ENCODE results near the gene LHFPL3. TPM values are rescaled to one million over a fixed set of nuclear protein-coding genes. Genes with fewer than 3 reads are reported as not detected.

The LHFPL3 gene
- polyA plus RNA-seq, 1 donor: not detected

DNA sequence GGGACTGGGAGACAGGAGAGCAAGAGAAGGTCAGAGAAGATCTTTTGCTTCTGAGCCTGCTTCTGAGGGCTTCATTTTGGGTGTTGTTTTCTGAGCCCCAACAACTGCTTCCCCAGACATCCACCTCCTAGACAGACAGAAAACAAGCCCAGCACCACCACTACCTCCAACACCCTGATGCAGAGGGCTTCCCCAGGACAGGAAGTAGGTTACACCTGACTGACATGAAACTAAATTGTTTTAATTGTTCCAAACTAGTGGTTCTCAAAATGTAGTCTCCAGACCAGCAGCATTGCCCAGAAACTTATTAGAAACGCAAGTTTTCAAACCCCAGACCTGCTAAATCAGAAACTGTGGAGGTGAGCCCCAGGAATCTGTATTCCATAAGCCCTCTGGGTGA, 522.0 kb downstream of the LHFPL3 start:
- DNase-seq: no peak

DNA sequence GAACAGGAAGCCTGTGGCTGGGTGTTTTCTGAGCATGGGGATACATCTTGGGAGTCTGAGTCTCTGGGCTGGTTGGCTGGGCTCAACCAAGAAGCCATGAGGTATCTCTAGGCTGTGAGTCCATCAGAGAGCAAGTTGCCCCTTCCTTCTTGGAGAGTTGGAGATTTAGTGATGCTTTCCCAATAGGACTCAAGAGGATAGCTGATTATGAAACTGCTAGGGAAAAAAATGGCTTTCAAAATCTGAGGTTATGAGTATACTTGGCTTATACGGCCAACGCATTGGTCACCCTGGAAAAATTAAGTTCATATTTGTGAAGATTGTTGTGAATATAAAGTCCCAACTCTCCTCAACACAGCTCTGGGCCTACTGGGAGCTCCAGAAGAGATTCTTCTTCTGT, 522.9 kb downstream of the LHFPL3 start:
- no peak for DNase-seq

DNA sequence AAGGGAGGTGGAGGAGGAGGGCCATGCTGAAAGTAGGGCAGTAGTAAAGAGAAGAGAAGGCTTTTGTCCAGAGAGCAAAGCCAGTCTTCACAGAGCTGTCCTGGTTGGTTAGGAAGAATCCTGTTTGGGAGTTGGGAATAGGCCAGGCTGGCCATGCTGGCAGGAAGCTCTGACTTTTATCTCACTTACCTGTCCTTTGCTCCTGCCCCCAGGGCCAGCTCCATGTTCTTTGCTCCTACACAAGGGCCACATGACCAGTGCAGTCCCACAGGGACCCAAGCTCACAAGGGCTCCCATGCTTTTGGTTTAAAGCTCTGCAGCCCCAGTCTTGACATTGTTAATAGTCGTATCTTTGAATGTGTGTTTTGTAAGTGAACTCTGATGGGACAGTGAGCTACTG, 524.0 kb downstream of the LHFPL3 start:
- DNase-seq: no peak

DNA sequence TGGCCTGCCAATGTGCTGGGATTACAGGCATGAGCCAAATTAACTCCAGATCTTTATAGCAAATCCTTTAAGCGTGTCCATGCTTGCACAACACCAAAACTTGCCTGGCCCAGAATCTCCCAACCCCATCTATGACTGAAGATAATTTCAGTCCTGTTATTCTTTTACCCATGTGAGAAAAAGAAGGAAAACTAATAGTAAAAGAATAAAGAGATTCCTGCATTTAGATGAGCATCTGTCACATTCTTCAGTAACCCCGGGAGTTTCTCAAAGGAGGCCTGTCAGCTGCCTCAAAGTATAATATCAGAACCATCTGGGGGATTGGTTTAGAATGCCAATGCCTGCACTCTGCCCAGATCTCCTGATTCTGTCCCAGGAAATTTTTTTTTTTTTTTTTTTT, 527.5 kb downstream of the LHFPL3 start:
- no peak for DNase-seq

DNA sequence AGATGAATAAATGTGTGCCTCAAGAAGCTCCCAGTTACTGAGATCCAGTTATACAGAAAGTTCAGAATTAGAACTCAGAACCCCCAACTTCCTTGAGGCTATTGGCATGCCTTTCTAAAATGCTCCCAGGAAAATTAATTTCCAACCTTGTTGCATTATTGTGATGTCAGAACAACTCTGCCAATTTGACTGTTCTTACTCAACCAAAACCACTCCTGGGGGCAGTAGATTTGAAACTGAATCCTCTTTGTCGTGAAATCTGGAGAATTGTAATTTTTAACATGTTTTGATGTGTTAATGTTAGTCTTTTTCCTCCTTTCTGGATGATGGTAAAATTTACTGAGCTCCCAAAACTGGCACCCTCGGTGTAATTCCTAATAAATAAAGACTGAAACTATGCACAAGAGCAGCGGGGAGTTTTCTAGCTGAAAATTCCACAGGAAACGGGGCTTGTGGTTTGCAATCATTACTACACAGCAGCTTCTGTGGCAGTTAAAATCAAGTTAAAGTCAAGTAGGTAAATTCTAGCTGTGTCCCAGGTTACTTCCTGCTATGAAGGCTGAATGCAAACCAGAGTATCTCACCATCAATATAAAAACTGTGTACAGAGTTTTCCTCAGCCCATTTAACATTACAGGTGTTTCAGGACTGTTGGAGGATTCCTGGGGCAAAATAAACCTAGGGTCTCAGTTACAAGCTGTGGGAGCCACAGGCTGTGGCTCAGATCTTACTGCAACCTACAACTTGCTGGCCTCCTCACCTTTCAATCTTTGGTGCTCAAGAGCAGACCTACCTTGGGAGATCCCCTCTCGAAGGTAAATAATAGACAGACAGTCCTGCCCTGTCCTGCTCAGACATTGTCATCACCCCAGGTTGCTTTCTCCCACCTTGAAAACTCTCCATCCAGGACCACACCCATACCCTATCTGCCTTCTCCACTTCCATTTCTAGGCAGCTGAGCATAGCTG, 529.3 kb downstream of the LHFPL3 start:
- DNase-seq: no peak

DNA sequence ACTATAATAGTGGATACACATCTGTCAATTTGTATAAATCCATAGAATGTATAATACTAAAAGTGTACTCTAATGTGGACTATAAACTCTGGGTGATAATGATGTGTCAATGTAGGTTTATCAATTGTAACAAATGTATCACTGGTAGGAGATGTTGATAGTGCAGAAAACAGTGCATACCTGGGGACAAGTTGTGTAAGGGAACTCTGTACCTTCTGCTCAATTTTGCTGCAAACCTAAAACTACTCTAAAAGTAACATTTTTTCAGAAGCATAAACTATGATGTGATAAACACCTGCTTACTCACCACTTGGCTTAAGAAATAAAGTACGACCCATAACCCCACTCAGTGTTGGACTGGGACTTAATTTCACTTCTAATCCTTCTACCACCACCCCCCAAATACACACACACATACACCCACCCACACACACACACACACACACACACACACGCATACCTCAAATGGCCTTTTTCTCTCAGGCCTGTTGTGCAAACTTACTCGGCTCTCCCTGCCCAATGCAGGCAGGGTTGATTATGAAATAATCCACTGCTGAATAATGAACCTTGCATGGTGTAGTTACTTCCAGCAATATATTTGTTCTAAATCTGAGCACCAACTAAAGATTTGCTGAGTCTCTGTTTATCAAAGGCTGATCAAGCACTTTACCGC, 531.5 kb downstream of the LHFPL3 start:
- DNase-seq: no peak

DNA sequence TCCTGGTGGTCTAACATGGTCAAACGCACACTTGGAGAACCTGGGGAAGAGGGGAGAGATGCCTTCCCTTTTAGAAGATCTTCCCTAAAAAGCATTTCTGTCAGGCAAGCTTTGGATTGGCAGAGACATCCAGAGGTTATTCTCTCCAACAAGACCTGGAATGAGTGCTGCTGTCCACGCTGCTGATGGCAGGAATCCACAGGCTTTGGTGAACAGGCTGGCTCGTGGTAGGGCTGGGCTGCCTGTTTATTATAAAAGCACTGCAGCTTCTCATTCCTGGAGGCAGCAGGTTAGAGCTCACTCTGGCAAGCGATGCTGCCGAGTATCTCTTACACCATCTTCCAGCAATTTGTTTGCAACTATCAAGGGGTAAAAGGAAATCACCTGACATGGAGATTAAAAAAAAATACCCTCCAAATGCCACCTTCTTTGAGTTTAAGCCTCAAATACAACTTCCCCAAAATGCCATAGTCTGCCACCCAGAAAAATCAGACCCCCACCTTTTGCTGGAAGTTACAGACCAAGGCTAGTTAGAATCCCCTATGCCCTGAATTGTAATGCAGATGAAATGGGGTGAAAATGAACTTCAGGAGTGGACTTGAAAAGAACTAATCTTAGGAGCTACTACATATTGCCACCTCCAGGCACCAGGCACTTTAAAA, 533.5 kb downstream of the LHFPL3 start:
- no peak for DNase-seq

DNA sequence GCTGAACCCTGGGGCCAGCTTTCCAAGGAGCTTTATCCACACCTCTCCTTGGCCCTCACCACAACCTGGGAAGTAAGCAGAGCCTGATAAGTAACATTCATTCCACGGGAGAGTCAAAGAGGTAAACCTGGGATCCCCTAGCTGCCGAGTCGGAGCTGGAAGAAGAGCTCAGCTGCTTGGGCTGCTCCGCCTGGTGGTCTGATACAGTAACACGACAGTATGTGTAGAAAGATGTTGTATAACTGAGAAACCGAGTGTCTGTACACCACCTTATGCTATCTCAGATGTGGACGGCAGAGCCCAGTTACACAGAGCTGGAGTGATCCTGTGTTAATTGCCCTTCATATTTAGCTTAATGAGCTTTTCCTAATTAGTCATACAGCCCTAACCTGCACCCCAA, 534.3 kb downstream of the LHFPL3 start:
- no peak for DNase-seq

DNA sequence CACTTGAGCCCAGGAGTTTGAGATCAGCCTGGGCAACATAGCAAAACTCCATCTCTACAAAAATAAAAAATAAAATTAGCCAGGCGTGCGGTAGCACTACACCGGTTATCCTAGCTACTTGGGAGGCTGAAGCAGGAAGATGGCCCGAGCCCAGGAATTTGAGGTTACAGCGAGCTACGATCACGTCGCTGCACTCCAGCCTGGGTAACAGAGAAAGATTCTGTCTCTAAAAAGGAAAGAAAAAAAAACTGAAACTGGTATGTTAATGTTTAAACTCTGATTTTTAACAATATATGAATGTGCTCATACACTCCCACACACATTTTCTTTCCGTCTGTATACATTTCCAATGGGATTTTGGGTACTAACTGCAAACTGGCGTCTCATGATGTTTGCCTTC, 545.0 kb downstream of the LHFPL3 start:
- DNase-seq: no peak

DNA sequence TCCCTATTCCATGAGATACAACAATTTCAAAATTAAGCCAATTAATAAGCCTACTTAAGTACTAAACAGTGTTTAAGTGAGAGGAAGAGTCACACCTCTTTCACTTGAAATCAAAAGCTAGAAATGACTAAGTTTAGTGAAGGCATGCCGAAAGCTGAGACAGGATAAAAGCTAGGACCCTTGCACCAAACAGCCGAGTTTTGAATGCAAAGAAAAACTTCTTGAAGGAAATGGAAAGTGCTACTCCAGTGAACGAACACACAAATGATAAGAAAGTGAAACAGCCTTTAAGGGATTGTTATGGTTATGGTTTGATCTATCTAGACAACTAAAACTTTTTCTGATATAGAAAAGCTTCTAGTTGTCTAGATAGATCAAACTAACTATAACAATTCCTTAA, 550.2 kb downstream of the LHFPL3 start:
- DNase-seq: no peak

DNA sequence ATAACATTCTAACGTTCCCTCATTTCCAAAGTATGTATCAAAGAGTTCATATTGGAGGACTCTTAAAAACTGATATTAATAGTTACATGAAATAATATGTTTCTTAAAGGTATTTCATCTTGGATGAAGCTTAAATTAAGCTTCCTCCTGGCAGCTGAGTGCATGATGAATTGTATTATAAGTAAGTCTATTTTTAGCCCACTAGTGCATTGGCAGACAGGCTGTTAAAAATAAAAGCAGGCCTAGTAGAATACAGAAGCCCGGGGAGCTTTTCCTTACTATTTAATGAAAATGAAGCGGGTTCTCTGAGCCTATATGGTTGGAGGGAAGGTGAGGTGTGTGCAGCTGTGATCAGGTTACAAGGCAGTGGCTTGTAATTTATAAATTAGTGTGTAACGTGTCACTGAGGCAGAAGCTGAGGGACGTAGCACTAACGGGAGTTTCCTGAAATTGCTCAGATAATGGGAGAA, 554.9 kb downstream of the LHFPL3 start:
- no peak for DNase-seq

DNA sequence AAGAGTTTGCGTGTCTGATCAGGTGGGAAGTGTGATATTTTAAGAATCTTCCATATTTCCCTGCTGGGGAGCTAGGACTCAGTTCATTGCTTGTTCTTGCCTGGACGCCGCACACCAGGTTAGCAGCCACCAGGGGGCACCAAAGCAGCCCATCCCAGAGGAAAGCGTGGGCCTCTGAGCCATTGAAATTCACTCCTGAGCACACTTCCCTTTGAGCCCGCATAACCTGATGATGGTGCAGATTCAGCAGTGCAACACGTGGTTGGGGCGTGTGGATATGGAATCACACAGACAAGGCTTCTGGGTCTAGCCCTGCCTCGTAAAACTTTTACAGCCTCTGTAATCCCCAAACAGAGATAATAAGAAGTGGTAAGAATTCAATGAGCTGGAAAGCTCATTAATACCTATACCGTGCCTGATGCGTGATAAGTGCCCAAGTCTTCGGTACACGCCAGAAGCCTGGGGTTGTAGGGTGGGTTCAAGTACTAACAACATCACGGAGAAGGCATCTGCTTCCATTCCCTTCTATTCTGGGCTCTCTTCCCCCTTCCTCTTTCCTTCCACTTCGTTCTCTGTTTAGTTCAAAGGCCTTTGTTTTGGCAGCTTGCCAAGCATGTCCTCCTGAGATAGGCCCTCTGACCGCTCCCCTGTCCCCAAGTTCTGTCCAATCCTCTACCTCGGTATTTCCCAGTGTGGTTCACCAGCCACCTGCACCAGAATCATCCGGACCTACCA, 555.5 kb downstream of the LHFPL3 start:
- DNase-seq: peak; percentile 76

DNA sequence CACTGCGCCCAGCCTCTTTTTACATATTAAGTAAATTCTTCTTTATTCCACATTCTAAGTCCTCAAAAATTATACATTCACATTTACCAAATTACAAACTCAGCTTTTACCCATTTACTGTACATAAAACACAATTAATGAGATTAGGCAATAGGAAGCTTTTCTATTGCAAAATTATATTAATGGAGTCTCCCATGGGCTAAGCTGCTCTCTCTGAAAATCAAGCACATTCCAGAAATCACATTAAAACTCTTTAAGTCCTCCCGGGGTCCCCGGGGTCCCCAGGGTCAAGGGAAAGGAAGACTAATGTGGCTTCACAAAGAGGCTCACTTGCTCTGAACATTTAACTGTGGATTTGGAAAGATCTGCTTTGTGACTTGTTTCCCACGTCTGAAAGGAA, 558.2 kb downstream of the LHFPL3 start:
- DNase-seq: no peak

DNA sequence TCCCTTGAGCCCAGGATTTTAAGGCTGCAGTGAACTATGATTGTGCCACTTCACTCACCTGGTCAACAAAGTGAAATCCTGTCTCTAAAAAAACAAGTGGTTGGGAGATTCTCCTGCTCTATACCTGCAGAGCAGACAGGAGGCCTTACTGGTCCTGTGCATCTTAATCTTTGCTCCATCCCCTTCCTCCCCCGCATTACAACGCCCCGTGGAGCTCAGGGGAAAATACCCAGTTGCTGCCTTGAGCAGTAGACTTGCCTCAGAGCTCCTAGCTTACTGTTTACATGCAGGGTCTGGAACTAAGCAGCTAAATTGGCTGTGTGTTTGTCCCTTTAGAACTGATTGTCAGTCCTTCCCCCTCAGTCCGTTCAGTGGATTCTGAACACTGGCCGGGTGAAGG, 561.8 kb downstream of the LHFPL3 start:
- no peak for DNase-seq

DNA sequence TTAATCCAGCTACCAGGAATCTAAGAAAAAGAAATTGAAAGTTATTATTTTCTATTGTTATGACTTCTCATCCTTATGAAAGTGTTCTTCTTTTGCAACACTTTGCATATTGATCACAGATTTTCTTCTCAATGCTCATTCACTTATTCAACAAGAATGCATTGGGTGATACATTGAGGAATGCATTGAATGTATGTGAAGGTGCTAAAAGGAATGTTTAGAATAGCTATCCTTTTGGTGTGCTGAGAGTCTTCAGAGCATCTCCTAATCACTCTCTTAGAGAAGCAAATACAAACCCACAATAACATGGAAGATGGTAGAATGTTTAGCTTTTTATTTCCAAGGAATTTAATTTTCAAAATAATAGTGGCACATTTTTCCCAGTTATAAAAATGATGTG, 563.5 kb downstream of the LHFPL3 start:
- DNase-seq: no peak

DNA sequence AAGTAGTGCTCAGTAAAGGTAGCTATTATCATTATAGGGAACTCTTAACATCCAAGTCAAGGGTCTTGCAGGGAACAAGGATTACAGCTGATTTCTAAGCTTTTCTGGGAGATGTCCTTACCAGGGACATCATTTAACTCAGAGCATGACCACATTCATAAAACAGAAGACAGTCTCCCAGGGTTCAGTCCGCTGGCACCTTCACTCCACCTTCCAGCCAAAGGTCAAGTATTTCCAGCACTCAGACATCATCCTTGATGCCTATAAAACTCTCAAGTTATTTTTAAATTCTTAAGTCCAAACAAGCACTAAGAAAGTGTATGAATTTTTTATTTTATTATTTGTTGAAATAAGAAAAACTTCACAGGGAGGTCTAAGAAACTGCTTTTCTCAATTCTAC, 565.9 kb downstream of the LHFPL3 start:
- no peak for DNase-seq

DNA sequence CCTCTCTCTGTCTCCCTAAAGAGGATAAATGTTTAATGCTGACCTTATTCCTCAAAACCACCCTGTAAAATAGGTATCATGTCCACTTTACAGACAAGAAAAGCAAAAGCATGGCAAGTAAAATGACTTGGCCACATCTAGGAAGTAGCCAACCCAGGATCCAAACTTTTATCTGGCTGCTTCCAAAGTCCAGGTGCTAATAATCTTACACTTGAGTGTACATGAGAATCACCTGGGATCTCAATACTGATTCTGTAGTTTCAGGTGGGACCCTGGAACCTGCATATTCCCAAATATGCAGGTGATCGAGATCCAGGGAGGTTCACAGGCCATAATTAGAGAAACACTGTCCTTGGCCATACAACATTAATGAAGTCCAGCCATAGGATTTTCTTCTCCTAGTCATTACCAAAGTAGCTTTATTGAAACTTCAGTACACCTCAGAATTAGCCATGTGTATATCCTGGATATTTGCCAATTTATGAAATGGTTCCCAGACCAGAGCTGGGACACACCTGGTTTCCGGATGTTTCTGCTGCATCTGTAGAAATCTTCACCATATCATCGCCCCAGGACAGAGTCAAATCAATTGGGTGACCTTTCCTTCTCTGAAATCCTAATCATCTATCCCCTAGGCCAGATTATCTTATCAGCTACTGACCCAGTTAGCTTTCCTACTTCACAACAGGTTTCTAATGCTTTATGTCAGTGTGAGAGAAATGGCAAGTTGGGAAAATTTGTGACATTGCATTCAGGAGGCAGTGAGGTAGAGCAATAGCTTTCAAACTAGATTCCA, 566.5 kb downstream of the LHFPL3 start:
- DNase-seq: no peak

DNA sequence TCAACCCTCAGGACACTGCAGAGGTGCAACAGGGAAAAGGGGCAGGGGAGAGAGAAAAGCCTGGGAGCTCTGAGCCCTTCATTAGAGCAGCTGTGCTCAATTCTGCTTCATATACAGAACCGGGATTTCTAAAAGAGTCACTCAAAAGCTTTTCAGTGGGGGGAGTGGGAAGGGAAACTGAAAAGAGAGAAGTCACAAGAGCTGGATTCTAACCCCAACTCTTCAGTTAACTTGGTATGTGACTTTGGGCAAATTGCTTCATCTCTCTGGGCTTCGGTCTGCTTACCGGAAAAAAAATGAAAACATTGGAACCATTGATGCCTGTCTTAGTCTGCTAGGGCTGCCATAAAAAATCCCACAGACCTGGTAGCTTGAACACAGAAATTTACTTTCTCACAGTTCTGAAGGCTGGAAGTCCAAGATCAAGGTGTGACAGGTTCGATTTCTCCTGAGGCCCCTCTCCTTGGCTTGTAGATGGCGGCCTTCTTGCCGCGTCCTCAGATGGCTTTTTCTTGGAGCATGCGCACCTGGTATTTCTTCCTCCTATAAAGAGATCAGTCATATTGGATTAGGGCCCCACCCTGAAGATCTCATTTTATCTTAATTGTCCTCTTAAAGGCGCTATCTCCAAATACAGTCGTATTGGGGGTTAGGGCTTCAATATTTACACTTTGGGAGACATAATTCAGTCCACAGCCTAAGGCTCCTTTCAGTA, 567.3 kb downstream of the LHFPL3 start:
- no peak for DNase-seq

DNA sequence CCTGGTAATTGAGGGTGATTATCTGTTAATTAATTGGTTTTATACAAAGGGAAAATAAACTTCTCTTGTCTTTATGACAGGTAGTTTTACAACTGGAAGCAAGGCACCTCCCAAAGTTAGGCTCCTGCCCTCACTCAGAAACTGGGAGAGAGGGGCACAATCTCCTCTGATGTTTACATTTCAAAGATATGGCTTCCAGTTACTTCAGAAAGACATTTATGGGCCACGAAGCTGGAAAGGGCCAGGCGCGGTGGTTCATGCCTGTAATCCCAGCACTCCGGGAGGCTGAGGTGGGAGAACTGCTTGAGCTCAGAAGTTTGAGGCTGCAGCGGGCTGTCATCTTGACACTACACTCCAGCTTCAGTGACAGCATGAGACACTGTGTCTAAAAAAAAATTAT, 570.0 kb downstream of the LHFPL3 start:
- DNase-seq: no peak

DNA sequence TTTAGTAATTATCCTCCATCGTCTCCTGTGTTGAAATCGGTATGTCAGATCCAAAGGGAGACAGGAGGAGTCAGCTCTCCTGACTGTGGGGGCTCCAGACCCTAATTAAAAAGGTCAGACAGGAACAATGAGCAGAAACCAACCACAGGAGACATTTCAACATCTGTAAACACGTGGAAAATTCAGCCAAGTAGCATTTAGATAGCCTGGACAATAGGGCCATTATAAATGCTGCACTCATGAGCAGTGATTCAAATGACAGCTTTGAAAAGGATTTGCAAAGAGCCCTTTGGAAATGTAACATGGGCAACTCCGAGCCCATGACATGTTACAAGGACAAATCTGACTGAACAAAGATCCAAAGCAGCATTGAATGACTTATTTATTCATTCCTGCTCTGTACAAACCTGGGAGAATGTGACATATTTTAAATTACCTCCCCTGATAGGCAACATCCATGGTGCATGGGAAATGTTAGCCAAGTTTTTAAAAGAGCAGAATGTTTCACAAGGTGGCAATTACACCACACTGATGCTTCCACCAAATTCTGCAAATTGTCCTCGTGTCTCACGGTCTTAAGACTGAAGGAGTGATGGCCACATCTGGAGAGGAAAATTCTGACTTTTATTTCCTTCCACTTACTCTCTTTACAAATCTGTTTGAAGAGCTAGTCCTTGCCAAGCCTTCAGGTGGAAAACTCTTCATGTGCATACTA, 572.3 kb downstream of the LHFPL3 start:
- no peak for DNase-seq
